ENCODE measurements around the gene IGFBP7. TPM values are rescaled to one million over a fixed set of nuclear protein-coding genes. Genes with fewer than 3 reads are reported as not detected.

The IGFBP7 gene
- total RNA-seq, 1 donor from 2014 or later, result 172 TPM

DNA sequence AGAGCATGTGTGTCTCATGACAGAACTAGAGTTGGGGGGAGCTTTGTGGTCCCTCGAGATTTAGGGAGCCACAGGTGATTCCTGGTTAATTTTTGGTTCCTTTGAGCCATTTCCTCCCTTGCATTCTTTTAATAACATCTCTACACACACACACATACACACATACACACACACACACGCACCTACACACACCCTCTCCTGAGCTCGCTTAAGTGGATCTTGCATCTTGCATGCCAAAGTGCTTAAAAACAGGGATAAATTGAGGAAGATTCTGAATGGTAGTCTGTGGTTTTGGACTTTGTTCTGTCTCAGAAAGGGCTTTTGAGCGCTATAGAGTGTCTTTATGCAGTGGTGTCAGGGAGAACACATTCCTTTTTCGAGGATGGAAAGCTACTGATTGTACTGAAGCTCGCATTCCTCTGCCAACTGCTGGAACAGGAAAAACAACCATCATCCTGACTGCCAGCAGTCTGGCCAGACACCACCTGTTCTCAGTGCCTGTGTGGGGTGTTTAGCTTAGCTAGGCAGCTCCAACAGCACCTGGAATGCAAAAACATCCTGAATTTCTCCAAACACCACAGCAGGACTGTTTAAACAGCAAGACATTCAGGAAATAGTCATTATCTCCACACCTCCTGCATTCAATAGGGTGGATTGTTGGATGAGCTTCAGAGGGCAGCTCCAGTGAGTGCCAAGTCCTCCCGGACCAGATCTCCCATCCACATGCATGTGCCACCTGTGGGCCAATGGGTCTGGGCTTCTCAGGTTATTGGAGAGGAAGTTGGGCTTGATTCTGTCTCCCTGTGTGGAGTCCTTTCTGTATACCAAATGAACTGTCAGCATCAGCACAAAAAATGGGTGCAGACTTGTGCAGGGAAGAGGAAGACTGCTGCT, 21.9 kb upstream of the IGFBP7 start:
- DNase-seq (ENCODE audit: low read depth), result peak; percentile 44

DNA sequence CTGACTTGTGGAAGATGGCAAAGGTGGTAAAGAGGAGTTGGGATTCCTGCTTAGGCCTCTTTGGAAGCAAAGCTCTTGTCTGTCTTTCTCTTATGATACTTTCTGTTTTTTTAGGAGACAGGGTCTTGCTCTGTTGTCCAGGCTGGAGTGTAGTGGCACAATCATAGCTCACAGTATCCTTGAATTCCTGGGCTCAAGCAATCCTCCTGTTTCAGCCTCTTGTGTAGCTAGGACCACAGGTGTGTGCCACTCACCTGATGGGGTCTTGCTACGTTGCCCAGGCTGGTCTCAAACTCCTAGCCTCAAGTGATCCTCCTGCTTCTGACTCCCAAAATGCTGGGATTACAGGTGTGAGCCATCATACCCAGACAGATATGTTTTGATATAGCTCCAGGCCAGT, 19.3 kb upstream of the IGFBP7 start:
- DNase-seq (ENCODE audit: low read depth), result no peak

DNA sequence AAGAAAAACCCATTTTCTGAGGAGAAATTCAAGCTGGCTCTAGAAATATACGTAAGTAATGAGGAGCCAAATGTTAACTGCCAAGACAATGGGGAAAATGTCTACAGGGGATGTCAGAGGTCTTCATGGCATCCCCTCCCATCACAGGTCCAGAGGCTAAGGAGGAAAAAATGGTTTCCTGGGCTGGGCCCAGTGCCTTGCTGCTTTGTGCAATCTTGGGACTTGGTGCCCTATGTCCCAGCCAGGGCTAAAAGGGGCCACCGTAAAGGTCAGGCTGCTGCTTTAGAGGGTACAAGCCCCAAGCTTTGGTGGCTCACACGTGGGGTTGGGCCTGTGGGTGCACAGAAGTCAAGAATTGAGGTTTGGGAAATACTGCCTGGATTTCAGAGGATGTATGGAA, 17.2 kb upstream of the IGFBP7 start:
- DNase-seq (ENCODE audit: low read depth), result no peak

DNA sequence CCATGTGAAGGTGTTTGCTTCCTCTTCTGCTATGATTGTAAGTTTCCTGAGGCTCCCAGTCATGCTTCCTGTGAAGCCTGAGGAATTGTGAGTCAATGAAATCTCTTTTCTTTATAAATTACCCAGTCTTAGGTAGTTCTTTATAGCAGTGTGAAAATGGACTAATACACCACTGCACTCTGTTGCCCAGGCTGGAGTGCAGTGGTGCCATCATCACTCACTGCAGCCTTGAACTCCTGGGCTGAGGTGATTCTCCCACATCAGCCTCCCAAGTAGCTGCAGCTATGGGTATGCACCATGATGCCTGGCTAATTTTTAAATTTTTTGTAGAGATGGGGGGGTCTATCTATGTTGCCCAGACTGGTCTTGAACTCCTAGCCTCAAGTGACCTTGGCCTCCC, 15.8 kb upstream of the IGFBP7 start:
- DNase-seq (ENCODE audit: low read depth), result no peak

DNA sequence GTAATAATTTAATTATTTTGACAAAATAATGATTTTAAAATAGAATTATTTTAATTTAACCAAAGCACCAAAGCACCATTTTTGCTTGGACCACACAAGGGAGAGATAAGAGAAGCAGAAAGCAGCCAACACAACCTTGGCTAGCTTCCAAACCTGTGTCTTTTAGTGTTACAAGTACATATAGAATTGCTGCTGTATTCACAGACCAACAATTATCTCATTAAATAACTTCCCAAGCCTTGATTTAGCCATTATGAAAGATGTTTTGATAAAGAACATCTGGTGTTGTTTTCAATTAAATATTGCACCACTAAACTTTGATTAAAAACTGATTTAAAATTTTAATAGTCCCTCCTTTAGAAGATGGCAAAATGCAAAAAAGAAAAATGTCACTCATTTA, 14.0 kb upstream of the IGFBP7 start:
- no peak for DNase-seq (ENCODE audit: low read depth)

DNA sequence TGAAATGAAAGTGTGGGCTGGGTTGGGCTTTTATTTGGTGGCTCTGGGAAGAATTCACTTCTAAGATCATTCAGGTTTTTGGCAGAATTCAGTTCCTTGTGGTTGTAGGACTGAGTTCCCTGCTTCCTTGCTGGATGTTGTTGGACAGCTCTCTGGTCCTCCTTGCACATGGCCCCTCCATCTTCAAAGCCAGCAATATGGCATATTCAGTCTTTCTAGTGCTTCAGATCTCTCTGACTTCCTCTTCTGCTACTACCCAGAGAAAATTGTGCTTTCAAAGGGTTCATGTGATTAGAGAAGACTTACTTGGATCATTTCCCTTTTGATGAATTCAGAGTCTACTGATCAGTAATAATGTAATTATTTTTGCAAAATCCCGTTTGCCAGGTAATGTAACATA, 12.8 kb upstream of the IGFBP7 start:
- no peak for DNase-seq (ENCODE audit: low read depth)

DNA sequence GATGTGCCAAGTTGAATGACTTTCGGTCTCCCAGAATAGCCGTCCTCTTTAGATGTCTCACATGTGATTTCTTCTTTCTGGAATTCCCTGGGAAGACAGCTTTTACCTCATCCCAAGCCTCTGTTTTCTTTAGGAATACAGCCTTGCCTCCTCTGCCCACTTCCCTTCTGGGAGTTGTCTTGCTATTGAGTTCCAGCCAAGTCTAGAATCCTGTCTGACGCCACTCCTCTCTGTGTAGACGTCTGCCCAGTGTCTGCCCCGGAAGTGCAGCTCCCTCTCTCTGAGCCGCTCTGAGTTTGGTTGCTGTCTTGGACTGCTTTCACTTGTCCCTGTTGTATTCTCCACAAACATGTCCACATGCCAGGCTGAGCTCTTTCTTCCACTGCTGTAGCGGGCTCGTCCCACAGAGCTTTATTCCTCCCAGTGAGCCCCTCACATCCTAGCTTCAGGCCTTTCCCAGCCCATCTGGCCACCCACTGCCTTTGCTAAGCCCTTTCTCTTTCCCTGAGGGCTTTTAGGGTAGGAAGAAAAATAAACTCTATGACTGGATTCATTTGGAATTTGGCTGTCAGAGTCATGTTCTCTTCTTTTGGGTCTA, 9.0 kb upstream of the IGFBP7 start:
- DNase-seq (ENCODE audit: low read depth), result peak; percentile 82

DNA sequence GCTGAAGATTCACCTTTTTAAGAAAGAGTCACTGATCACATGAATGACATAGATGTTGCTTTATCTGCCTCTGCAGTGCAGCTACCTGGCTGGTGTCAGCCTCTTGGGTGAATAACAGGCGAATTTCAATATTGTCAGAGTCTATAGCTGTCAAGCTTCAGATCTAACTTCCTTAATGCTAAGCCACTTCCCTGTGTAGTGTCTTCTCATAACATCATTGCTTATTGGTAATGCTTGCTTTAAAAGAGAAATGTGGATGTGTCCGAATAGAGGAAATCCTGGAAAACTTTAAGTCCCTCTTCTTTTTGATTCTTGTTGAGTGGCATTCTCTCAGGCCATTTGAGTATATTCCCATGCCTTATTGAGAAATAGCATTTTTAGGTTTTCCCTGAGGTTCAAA, 7.3 kb upstream of the IGFBP7 start:
- no peak for DNase-seq (ENCODE audit: low read depth)

DNA sequence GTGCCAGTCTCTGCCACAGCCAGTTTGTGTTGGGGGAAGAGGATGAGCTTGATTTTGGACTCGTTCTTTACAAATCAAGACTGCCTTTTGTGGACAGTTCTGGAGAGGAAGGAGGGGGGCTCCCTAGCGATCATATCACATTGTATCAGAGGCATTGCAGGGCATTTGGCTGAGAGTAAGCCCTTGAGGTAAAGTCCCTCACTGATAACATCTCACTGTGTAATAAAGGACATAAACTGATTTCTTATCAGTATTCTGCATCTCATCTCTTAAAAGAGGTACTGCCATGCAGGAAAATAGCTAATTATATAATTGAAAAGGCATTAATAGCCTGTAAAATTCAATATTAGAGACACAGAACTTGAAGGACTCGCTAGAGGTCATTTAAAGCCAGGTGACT, 6.1 kb upstream of the IGFBP7 start:
- no peak for DNase-seq (ENCODE audit: low read depth)

DNA sequence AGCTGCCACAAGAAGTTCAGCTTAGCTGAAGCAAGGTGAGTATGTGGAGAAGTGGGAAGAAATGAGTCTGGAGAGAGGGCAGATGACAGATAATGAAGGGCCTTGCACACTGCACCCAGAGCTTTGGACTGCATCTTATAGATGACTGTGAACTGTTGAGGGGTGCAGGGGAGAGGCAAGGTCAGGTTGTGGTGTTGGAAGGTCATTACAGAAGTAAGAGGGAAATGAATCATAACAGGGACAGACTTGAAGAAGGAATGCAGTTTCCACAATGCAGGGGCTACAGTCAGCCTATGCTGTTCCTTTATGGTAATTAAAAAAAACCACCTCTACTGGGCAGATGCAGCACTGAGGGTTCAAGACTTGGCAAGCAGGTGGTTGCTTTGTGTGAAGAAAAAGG, 4.8 kb upstream of the IGFBP7 start:
- DNase-seq (ENCODE audit: low read depth), result no peak

DNA sequence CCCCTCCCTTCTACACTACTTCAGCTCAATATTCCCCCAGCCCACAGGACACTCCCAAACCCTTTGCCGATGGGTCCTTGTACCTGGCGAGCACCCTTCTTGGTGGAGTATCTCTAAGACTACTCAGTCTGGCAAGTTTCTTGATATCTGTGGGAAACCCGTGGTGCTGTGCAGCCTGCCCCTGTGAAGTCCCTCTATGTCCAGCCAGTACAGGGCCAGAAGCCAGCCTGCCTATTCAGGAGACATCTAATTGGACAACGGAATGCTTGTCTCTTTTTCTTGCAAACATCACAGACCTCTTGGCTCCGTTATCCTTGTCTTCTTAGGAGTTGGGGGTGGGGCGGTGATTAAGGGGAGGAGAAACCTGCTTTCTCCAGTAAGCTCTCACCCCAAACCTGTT, 3.7 kb upstream of the IGFBP7 start:
- DNase-seq (ENCODE audit: low read depth), result no peak

DNA sequence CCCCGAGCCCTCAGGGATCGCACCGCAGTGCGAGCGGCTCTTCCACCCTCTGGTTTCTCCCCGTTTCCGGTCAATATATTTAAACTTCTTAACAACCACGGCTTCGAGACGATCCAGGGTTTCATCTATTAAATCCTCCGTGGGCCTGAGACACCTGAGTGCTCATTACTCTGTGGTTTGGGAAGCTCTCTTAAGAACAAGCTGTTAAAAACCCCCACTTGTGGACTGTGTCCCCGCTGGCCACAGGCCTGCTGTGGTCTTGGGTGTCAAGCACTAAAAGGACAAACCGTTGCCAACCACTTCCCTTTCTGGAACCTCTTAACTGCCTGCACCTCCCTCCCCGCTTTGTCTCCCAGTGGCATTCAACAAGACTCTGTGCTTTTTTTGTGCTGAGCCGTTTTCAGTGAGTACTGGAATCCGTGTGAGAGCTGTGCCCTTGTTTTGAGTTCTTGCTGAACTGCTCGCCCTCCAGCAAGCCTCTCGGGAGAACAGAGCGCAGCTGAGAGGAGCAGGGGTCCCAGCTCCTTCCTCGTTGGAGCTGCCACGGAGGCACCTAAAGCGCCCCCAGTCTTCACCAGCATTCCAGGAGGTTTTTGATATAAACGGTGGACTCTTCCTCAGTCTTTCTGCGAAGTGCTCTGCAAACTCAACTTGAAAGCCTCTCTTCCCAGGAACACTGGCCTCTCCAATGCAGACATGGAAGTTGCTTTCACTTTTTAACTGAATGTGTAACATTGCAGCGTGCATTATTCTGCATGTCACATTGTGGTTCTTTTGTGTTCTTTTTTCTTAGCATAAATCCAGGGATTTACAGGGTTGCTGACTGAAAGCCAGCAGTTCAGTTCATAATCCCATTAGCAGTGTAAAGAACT, 691 bp upstream of the IGFBP7 start:
- peak; percentile 75 for DNase-seq (ENCODE audit: low read depth)

DNA sequence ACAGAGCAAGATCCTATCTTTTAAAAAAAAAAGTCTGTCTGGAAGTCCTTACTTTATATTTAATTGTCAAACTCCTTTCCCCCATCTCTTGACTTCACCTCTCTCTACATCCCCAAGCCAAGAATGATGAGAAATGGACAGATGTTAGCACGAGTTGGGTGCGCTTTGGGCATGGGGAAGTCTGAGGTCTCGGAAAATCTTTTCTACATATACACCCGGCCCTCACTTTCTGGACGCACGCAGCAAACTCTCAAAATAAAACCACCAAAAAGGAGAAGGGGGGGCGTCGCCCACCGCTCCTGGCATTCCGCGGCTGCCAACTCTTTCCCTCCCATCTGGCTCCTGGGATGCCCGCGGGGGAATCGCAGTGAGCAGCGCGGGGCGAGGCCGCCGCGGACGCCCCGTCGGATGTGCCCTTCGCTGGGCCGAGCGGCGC, 756 bp downstream of the IGFBP7 start:
- DNase-seq (ENCODE audit: low read depth), result no peak

DNA sequence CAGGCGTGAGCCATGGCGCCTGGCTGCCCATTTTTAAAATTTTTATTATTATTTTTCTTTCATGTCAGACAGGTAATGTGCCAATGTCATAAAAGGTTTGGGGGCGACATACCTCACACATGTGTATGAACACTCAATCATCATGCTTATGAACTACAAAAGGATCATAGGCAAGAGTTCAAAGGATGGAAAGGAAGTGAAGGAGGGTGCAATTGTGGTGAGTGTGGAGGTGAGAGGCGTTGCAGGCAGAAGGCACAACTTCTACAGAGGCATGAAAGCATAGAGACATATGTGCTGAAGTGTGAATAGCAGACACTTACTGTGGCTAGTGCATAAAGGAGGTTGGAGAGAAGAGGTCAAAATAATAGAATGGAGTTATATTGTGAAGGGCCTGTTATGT, 4.0 kb downstream of the IGFBP7 start:
- DNase-seq (ENCODE audit: low read depth), result no peak

DNA sequence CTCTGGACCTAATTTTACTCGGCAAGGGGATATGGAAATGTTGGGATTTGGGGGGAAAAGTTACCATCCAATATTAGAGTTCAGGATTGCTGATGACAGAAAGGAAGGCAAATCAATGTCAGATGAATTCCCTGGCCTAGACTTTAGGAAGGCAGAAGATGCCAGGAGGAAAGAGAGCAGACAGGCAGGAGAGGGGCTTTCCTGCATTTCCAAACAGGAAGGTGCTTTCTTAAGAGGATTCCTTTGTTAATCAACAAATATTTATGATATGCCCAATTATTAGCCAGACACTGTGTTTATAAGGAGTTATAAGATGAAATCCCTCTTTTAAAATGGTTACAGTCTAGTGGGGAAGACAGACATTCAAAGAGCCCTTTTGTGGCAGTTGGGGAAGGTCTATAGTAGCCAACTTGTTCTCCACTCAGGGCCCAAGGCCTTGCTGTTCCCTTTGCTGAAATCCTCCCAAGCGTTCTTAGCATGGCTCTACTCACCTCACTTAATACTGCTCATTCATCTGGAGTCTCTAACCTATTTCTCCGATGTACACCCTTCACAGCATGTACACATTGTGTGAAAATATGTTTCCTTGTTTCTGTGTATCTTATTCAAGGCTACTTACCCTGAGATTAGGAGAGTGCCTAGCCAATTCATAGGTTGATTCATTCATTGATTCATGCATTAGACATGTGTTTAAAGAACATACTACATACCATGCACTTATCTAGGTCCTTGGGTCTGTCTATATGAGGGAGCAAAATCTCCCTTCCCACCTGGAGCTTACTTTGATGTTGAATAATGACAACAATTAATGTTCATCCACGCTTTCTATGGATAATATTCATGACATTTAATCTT, 5.3 kb downstream of the IGFBP7 start:
- DNase-seq (ENCODE audit: low read depth), result no peak

DNA sequence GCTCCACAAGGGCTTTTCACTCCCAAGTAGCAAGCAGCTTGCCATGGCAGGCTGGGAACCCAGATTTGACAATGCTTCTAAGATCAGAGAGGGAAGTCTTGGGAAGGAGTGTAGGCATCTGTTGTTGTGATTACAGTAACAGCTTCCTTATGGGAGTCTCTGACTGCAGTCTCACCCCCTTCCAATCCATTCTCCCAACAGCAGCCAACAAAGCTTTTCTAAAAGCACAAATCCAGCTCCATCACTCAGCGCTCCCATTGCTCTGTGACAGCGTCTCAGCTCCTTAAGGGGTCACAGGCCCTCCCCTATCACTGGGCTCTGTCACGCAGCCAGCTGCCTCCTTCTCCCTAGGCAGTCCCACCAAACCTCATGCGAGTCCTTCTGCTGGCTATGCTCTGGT, 7.1 kb downstream of the IGFBP7 start:
- no peak for DNase-seq (ENCODE audit: low read depth)

DNA sequence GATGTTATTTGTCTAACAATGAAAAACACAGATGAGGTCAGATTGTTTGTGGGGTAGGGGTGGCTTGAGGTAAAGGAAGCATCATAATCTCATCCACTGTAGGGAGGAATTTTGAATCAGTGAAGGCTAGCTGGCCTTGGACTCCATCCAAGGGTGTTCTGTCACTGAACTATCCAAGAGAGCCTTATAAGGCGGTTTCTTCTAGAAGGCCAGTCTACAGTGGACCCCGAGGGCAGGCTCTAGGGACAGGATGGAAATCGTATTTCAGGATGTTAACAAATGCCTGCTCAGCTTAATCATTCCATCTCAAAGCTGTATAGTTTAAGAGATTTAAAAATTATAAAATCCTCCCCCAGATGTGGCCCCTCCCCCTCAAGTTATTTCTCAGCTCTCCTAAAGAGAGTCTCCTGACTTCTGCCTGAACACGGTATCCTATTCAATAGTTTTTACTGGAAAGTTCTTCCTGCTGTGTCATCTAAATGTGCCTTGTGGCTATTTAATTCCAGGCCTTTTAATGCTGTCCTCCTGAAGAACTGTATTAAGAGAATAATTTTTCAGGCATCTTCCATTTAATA, 8.0 kb downstream of the IGFBP7 start:
- peak; percentile 89 for DNase-seq (ENCODE audit: low read depth)

DNA sequence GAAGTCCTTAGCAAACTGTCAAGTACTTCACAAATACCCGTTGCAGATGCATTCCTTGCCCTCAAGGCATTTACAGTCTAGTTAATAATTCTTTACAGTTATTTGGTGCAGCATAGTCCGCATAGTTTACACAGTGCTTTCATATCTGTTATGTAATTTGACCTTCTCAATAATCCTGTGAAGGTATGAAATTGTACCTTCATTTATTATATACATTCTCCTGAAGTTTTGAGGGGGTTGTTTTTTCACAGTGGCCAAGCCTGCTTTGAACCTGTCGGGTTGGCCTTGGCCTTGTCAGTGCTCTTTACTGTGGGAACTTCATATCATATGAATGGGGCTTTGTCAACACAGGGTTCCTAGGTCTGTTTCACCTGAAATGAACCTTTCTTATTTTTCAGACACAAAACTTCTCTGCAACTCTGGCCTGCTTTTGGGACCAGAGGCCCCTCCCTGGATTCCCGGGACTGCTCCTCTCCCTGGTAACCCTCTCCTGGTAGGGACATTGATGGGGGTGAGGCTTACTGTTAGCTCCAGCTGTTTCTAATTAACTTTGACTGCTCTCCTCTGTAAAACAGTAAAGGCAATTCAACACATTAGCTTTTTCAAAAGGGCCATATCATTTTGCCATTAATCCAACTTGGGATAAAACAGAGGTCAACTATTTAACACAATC, 9.1 kb downstream of the IGFBP7 start:
- no peak for DNase-seq (ENCODE audit: low read depth)

DNA sequence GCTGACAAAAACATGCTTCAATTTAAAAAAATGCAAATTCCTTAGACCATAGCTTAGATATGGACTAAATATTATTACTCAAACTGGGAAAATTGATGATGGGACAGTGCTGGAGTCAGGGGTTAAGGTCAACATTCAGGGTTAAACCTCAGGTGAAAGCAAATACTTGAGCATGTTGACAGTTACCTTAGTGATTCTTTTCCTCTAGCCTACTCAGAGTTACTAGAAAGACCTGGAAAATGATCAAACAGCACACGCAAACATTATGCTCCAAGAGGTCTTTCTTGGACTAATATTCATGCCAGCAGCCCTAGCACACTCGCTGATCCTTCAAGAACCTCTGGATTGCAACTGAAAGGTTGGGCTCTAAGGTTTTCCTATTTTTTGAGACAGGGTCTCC, 10.8 kb downstream of the IGFBP7 start:
- no peak for DNase-seq (ENCODE audit: low read depth)

DNA sequence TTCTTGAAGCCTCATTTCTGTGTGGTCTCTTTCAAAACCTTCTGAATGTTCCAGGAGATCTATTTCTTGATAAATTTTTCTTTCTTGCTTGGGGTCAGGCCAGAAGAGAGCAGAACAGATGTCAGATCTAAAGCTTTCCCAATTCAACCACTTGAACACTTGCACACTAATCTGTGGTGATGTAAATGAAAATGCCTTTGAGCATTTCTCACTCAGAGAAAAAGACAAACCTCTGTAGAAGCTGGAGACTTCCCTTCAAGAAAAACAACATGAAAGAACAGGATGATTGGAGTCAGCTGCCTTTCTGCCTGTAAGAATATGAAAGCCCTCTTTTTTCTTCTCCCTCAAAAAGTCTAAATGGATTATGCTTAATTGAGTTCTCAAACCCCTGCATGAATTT, 11.2 kb downstream of the IGFBP7 start:
- no peak for DNase-seq (ENCODE audit: low read depth)
